A549 treated with CORT108297 at 1 μM for 4 hours (cell line): Measurements from ENCODE around the gene PRADC1. TPM values are rescaled to one million over a fixed set of nuclear protein-coding genes. Genes with fewer than 3 reads are reported as not detected.

Experiments used
- total RNA-seq: library from RNA; stranded (reverse); fragments of 200-300 nt; extraction: Qiagen RNA extraction; gene quantifications from 5 replicates; pipeline ENCODE4 v1.2.3, GENCODE V29; 2022

PRADC1 gene
- 16.6 to 26.1 TPM (median 24.2 TPM) in 5 replicates for total RNA-seq

GRCh38 chr2:73233154-73233931 is at the start of gene PRADC1:
Gene PRADC1, minus strand, starts transcription at chr2:73233239. Its CDS starts 79 bp downstream, at chr2:73233160.

GRCh38 chr2:73233932-73234832 is 1.1 kb upstream of the PRADC1 start, which contains the start of gene CCT7:
Gene CCT7, plus strand, starts transcription at chr2:73234308. Its CDS starts 71 bp downstream, at chr2:73234379.

GRCh38 chr2:73214120-73215035 is 18.7 kb downstream of the PRADC1 start, which contains the start of gene SMYD5:
Gene SMYD5, plus strand, starts transcription at chr2:73214245. Its CDS starts 22 bp downstream, at chr2:73214267.

DNA sequence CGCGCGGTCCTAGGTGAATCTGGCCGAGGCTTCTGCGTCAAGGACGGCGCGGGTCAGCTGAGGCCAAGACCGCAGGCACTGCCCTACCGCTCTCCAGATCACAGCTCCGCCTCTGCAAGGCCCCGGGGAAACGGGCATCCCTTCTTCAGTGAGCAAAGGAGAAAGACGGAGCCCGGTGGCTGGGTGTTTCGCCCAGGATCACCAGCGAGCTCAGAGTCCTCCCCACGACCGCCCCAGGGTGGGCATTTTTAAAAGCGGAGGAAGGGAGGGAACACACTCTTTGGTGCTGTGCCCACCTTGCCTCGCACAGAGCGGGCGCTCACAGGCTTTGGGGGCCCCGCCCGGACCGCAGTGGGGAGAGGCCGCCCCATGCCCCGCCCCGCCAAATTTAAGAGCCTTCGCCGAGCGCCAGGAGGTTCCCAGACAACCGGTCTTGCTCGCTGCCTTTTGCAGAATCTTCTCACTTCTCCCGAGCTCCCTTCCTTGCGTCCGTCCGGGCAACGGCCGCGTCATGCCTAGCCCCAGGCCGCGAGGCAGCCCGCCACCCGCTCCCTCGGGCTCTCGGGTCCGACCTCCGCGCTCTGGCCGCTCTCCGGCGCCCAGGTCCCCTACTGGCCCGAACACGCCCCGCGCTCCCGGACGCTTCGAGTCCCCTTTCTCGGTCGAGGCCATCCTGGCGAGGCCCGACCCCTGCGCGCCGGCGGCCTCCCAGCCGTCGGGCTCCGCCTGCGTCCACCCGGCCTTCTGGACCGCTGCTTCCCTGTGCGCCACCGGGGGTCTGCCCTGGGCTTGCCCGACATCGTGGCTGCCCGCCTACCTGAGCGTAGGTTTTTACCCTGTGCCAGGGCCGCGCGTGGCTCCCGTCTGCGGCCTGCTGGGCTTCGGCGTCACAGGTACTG is 30.6 kb downstream of the PRADC1 start, which contains the start of gene NOTO:
TSS of gene NOTO (plus strand) at position 419 of the 899 bp plus-strand sequence. CDS start at position 512, 93 bp downstream.

Other genes with a start within 250 kb of the PRADC1 start
- 11.5 to 17.1 TPM (median 14.7 TPM) in 5 replicates for gene SFXN5, start 161.5 kb downstream of the PRADC1 start, total RNA-seq
- gene RAB11FIP5, start 120.3 kb downstream of the PRADC1 start, total RNA-seq = 32.2 to 38.0 TPM (median 36.3 TPM) in 5 replicates
- gene NOTO, start 30.7 kb downstream of the PRADC1 start, total RNA-seq = 0.02 to 0.03 TPM in 2 of 5 replicates, not detected in the others
- 53.7 to 59.9 TPM (median 55.8 TPM) in 5 replicates for gene SMYD5, start 19.0 kb downstream of the PRADC1 start, total RNA-seq
- 572 to 977 TPM (median 585 TPM) in 5 replicates for gene CCT7, start 1.1 kb upstream of the PRADC1 start, total RNA-seq
- 4.1 to 6.4 TPM (median 5.5 TPM) in 5 replicates for gene FBXO41, start 51.2 kb upstream of the PRADC1 start, total RNA-seq
- gene EGR4, start 60.3 kb upstream of the PRADC1 start, total RNA-seq = 0.07 to 0.32 TPM (median 0.17 TPM) in 5 replicates
- gene ALMS1, start 152.6 kb upstream of the PRADC1 start, total RNA-seq = 8.5 to 10.2 TPM (median 9.4 TPM) in 5 replicates